NCI-H2081 (cell line): Measurements from ENCODE around the gene FN3KRP.

Source experiments
- DNase-seq, 2 experiments: peaks; one replicate each; lab custom pipeline; 2025; lab: John Stamatoyannopoulos, UW

Gene FN3KRP

DNA sequence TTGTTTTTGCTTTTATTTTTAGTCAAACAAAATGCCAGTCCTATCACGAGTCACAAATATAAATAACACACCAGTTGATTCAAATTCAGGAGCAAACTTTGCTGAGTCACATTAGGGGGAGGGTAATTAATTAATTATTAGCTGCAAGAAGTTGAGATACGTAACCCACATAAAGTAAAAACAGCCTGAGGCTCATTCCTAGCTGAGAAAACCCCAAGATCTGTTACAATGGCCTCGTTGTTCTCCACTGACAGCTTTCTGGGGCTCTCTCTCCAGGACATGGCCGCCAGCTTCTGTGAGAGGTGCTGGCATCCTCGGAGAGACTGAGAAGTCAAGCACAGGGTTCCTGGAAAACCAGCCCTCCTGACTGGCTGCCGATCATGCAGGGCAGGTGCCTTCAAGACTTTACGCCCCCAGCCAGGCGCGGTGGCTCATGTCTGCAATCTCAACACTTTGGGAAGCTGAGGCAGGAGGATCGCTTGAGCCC lies 29.1 kb upstream of the FN3KRP start:
- DNase-seq, result no peak

DNA sequence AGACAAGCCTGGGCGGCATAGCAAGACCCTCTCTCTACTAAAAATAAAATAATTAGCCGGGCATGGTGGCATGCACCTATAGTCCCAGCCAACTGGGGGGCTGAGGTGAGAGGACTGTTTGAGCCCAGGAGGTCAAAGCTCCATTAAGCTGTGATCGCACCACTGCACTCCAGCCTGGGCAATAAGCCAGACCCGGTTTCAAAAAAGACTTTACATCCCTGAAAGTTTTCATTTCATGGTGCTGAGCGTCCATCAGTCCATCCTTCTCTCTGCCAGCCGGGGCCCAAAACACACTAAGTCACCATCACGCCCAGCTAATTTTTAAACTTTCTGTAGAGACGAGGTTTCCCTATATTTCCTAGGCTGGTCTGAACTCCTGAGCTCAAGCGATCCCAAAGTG lies 28.6 kb upstream of the FN3KRP start:
- DNase-seq, result no peak

DNA sequence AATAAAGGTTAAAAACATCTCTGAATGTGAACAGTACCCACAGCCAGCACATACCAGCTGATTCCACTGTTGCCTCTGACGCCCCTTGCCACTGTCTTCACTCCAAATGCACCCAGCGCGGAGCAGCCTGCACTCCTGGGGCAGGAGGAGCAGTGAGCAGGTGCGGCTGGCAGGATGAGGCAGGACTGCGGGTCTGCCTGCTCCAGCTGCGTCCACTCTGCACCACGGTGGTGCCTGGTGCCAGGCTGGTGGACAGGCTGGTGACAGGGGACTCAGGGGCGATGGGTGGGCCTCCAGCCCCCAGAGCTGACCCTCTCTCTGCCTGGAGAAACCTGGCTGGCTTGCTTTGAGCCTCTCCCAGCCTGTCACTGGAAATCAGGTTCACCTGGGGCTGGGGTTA lies 27.4 kb upstream of the FN3KRP start:
- DNase-seq, result no peak

DNA sequence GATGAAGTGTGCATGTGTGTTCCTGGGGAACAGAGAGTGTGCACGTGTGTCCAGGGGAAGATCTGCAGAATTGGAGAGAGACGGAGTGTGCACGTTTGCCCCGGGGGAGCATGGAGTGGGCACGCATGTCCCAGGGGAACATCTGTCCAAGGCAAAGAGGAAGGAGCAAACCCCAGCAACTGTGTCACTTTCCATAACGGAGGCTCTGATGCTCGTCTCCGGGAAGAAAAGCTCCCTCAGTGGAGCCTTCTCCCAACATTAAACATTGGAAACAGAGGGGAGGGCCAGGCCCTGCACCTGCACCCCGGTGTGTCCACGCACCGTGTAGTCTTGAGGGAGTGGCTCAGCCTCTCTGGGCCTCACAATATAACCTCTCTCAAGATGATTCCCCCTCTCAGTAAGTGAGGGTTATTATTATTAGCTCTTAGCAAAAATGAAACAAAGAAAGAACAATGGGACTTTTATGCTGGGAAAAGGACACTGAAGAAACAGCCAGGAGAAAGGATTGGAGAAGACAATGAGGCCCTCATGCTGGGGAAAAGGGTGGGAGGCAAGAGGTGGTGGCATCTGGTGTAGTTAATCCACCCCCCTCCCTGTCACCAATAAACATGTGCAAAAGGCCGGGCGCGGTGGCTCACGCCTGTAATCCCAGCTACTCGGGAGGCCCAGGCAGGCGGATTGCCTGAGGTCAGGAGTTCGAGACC lies 25.6 kb upstream of the FN3KRP start:
- no peak for DNase-seq

DNA sequence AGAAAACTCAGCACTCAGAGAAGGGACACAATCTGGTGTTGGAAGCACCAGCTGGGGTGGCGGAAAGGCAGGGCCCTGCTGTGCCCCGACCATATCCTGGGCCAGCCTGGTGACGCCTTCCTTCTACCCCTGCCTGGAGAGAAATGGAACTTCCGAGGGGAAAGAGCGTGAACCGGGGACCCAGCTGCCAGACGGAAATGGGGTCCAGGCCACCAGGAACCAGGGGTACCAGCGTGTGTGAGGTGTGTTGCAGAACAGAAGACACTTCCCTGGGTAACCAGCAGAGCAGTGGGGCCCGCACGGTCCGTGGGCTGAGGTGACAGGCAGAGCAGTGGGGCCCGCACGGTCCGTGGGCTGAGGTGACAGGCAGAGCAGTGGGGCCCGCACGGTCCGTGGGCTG lies 24.8 kb upstream of the FN3KRP start:
- DNase-seq, result no peak

DNA sequence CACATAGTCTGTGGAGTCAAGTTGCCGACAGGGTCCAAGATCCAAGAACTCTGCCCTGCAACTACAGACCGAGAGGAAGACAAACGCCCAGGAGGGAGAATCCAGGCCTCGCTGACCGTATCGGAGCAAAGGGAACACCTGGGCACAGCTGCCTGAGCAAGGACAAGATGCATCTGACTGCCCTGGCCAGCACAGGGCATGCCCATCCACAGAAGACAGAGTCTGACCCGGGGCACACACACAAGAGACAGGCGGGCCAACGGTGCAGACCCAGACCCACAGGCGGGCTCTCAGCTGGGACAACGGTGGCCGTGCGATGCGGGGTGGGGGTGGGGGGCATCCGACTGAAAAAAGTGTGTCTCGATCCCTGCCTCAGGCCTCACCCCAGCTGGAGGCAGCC lies 24.2 kb upstream of the FN3KRP start:
- DNase-seq, result no peak

DNA sequence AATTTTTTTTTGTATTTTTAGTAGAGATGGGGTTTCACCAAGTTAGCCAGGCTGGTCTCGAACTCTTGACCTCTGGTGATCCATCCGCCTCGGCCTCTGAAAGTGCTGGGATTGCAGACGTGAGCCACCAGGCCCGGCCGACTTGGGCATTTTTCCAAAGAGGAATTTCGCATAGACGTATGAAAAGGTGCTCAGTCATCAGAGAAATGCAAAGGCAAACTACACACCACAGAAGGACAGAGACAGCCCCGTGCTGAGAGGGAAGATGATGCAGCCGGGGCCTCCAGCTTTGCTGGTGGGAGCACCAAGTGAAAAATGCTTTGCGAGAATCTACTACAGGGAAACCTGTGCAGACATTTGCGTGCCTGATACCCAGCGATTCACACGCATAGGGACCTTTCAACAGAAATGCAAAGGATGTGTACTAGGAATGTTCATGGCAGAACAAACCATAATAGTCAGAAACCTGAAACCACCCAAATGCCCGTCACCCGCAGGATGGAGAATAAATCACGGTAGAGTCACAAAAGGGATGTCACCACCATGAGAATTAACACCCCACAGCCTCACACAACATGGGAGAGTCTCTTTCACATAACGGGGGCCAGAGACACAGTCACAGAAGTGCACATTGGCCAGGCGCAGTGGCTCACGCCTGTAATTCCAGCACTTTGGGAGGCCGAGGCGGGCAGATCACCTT lies 23.2 kb upstream of the FN3KRP start:
- DNase-seq, result no peak

DNA sequence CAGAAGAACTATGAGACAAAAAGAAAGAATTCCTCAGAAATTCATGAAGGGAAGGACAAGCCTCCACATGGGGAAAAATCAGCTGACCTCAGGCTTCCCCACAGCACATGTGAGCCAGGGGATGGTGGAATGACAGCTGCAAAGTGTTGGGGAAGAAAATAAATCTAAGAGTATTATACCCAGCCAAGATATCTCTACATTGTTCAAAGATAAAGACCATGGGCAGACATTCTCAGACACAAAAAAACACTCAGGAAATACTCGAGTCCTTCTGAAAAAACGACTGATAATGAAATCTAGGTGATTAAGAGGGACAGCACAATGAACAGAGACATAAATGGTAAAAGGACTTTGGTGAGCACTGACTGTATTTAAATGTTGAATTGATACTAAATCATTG lies 21.9 kb upstream of the FN3KRP start:
- DNase-seq, result no peak

DNA sequence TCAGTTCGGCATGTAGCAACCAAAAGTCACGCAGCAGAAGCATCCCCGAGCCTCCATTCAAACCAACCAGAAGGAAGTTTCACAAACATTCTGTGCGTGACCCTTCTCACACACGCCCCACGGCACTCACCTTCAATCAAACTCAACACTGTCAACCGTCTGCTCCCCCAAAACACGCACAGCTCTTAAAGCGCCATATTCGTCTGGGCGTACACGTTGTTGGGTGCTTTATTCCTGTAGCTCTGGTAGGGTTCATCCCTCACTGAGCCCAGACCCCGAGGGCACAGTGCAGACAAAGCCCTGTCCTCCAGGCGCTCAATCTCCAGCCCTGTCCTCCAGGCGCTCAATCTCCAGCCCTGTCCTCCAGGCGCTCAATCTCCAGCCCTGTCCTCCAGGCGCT lies 20.2 kb upstream of the FN3KRP start:
- no peak for DNase-seq

DNA sequence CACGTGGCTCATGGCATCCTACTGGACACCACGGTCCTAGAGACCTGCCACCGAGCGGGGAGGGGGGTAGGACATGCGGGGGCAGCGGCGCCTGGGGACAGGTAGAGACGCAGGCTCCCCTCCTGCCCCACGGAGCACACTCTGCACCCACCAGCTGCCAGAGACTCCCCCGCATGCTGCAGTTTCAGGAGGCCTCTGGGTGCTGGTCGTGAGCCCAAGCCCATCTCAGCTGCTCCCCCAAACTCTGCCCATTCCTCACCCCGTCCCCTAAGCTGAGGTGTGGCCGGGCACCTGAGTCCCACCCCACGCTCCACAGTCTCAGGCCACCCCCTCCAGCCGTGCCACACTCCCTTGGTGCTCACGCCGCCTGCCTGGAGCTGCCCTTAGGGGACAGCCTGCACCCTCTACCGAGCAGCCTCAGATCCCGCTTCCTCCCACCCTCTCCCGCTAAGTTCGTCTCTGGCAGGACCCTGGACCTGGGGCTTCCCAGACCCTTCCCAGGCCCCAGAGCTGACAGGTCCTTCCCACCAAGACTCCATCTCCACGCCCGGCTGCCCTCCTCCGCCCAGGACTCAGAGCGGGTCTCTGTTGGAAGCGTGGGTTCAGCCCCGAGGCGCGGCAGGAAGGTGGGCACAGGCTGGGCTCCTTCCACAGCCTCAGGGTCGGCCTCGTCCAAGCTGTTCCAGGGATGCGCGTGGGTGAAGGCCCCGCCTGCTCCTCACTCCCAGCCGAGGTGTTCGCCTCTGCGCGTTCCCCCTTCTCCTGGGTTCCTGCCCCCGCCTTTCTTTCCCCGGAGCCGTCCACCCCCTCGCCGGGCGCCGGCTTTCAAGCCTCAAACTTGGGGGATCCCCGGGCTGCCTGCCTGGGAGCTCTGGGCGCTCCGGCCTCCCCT lies 19.3 kb upstream of the FN3KRP start:
- no peak for DNase-seq

DNA sequence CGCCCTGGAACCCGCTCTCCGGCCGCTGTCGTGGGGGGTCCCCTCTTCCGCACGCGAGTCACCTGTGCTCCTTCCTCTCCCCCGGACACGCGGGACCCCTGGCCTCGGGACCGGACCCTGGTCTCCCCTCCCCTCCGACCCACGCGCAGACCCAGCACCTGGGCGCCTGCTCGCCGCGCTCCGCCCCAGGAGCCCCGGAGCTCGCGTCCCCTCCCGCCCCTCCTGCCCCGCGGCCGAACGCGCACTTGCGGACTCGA lies 18.8 kb upstream of the FN3KRP start:
- no peak for DNase-seq

DNA sequence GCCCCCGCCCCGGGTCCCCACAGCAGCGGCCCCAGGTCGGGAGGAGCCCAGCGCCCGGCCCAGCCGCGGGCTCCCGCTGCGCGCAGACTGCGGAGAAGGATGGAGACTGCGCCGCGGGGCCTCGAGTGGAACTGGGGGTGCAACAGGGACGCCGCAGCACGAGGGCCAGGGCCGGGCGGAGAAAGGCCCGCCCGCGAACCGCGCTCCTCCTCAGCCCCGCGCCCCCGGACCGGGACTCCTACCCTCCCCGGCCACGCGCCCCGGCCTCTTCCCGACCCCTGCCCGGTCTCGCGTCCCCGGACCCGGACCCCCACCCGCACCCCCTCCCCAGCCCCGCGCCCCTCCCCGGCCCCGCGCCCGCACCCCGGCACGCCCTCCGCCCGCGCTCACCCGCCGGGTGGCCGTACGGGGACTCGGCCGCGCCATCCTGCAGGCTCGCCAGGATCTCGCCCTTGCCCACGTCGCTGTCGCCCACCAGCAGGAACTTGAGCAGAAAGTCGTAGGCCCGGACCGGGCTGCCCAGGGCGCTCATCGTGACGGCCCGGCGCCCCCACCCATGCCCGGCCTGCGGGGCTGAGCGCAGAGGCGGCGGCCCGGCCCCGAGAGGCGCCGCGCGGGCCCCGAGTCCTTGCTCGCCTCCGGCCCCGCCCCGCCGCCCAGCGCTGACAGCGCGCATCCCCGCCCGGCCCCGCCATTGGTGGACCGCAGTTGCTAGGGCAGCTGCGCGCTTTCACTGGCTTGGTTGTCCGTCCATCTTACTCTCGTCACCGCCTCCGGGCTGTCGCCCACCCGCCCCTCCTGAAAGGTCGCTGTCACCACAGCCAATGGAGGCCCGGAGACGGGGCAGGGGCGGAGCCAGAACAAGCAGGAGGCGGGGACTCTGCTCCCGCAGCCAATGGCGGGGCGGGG lies 18.2 kb upstream of the FN3KRP start, which contains the start of gene RAB40B:
RAB40B (minus strand) TSS at position 634 of the 909 bp plus-strand sequence; CDS start at position 532, 102 bp downstream.
- peak; percentile 99 for DNase-seq

DNA sequence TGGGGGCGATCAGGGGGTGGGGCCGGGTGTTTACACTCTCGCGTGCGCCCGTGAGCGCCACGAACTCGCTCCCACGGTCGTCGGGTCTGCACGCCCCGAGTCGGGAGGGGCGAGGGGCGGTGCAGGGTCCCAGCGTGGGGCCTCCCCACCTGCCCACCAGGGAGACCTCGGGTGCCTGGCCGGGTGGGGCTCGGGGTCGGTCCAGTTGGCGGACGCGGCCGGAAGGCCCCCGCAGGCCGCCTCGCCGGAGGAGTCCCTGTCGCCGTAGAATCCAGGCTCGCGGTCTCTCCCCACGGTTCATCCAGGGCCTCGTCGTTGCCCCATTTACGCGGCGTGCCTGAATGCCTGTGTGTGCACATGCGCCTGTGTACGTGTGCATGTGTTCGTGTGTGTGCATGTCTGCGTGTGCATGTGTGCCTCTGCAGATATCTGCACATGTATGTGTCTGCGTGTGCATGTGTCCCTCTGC lies 17.5 kb upstream of the FN3KRP start:
- DNase-seq, result no peak

DNA sequence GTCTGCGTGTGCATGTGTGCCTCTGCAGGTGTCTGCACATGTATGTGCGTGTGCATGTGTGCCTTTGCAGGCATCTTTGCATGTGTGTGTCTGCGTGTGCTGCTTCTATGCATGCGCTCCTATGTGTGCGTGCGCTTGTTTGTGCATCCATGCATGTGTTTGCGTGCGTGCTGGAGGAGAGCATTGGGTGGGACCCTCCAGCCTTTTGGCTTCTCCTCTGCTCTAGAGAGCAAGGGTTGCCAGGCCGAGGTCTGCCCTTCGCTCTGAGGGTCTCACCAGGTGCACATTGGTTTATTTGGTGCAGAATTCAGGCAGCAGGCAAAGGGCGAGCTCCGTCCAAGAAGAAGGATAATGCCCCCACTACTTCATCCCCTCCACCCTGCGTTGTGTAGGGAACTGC lies 17.0 kb upstream of the FN3KRP start:
- DNase-seq, result no peak

DNA sequence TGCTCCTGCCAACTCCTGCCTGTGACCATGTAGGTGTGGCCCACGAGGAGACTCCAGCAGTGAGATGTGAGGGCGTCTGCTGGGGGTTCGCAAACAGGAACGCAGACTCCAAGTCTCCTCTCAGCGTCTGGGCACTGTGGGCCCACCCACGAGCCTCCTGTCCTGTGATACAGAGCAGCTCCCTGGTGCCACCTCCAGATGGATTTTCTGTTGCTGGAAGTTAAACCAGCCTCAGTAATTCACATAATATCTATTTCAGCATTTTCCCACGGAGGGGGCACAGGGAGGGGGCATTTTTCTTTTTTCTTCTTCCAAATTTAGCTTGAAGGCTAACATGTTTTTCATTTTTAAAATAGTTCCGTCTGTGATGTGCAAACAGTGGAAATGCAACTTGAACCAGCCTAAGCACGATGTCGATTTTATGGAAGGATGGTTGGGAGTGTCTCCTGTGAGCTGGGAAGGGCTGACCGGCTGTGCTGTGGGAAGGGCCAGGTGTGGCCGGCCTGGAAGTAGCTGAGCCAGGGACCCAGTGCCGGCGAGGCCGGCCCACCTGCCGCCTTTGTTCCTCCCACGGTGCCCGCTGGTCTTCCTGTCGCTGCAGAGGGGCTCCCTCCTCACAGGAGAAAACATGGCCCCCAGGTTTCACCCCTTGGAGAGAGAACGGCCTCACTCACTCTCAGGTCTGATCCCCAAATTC lies 14.1 kb upstream of the FN3KRP start:
- DNase-seq, result no peak

DNA sequence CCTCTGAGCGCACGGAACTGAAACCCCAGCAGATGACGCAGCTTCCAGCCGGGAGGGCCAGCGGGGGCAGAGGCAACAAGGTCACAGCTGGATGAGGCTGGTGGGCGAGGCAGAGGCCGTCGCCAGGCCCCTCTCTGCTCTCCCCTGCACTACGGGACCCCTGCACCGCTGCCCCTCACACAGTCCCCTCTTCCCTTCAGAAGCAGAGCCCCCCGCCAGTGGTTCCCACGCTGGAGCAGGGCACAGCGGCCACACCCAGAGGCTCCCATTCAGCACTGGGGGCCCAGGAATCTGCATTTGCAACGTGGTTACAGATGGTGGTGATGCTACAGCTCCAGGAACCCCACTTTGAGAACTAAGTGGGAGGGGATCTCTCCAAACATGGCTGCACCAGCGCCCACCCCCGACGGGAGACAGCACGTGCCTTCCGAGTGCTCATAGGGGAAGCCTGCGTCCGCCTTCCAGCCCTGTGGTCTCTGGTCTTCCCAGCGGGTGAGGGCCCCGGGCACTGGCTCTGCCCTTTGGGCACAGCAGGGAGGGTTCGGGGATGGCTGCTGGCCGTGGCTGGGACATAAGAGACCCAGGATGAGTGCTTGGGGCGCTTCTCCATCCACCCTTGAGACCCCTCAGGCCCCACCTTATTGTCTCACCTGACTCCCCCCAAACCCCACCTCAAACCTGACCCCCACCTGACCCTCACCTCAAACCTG lies 13.3 kb upstream of the FN3KRP start:
- no peak for DNase-seq

DNA sequence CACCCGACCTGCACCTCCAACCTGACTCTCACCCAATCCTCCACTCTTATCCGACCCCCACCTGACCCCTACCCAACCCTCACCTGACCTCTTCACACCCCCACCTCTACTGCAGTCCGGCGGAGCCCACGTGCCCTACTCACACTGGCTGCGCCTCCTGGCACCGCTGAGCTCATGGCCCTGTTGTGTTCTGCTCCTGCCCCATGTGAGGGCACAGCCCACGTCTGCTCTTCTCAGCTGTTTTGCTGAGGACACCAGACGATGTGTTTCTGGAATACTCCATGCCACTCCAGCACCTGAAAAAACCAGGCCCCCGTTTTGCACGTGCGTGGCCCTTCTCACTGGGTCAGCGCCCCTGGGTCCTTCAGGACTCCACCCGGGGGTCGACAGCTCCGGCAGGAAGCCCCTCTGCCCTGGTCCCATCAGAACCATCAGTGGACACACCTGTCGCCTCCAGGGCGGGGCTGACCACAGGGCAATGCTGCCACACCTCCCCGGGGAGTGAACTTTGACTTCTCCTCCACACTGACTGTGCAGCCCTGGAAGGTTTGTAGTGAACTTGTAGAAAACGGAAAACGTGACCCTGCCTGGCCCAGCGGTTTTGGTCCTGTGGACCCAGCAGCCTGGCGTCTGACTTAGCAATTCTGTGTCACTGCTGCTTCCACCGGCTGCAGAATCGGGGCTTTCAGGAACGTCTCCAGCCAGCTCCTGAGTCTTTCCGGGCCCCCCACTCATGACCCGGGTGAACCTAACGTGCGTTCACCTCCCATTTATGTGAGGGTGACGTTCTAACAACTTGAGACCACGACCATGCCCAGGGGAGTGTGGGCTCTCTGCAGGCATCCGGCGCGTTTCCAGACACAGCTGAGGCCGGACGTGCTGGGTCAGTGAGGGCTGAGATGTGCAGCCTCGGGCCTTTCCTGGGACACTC lies 12.3 kb upstream of the FN3KRP start:
- DNase-seq, result no peak

DNA sequence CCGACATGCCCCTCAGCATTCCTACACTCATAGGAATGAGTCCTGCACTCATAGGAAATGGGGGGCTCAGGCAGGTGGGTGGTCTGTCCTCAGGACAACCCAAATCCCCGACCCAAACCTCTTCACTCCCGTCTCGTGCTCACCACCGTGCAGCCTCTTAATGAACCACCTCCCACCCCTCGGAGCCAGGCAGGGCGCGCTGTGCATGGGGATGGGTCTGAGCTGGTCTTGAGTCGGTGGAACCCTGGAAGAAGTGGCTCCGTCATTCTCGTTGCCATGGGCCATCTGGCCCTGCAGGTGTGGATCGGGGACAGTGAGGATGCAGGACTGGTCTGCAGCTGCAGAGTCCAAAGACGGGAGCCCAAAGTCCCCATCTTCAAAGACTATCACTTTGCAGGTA lies 11.6 kb upstream of the FN3KRP start:
- no peak for DNase-seq

DNA sequence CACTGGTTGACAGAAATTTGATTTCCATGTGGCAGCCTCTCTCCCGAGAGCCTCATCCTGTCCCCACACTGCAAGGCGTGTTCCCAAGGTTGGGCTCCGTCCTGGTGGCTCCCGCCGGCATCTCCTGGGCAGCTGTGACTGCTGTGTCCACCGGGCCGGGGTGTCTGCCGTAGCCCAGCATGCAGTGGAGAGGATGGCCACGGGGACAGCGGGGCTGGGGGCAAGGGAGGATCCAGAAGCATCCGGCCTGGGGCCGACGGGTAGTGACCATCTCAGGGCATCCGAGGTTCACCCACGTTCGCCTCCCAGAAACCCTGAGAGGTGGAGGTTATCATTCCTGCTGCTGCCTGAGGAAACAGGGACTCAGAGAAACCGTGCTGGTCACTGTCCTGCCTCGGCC lies 10.8 kb upstream of the FN3KRP start:
- no peak for DNase-seq
